Activated CD4-positive, alpha-beta memory T cell treated with anti-CD3 and anti-CD28 coated beads for 36 hours (primary cell): Measurements from ENCODE around the gene USP37. TPM values are rescaled to one million over a fixed set of nuclear protein-coding genes. Genes with fewer than 3 reads are reported as not detected.

ENCODE experiments used
- CTCF ChIA-PET: fragments of 350-600 bp; sonication (Branson Sonifier 250); formaldehyde crosslinking; loops from one replicate; lab custom pipeline; 2021; ENCODE audit warnings: antibody characterized with exemption, inconsistent platforms; lab: Charles Lee
- POLR2A ChIA-PET: fragments of 350-600 bp; sonication (Branson Sonifier 250); formaldehyde crosslinking; loops from one replicate; lab custom pipeline; 2021; ENCODE audit warnings: antibody characterized with exemption; lab: Charles Lee
- DNase-seq: peaks from one replicate; pipeline ENCODE4 v3.0.0-alpha.2; 2020
- H3K27ac Mint-ChIP-seq: one replicate; pipeline ENCODE4 v1.8.0; 2021; ENCODE audit warnings: mixed read lengths
- H3K27me3 Mint-ChIP-seq: one replicate; pipeline ENCODE4 v1.8.0; 2021; ENCODE audit warnings: mixed read lengths
- H3K36me3 Mint-ChIP-seq: one replicate; pipeline ENCODE4 v1.8.0; 2021; ENCODE audit warnings: mixed read lengths
- H3K4me1 Mint-ChIP-seq: one replicate; pipeline ENCODE4 v1.8.0; 2021; ENCODE audit warnings: low read depth, mixed read lengths
- H3K4me3 Mint-ChIP-seq: one replicate; pipeline ENCODE4 v1.8.0; 2021; ENCODE audit warnings: mild to moderate bottlenecking, mixed read lengths
- H3K9me3 Mint-ChIP-seq: one replicate; pipeline ENCODE4 v1.8.0; 2021; ENCODE audit warnings: mixed read lengths
- intact Hi-C: fragments of 100-400 bp; cut with micrococcal nuclease; formaldehyde crosslinking; loops from one replicate; pipeline ENCODE4 v1.15.1; 2023
- total RNA-seq, 2 experiments: library from RNA; stranded (reverse); gene quantifications; one replicate each; pipeline ENCODE4 v1.2.3, GENCODE V29; 2021

USP37 gene
- total RNA-seq, 2 experiments from 2014 or later: 27.2 to 28.7 TPM

DNA sequence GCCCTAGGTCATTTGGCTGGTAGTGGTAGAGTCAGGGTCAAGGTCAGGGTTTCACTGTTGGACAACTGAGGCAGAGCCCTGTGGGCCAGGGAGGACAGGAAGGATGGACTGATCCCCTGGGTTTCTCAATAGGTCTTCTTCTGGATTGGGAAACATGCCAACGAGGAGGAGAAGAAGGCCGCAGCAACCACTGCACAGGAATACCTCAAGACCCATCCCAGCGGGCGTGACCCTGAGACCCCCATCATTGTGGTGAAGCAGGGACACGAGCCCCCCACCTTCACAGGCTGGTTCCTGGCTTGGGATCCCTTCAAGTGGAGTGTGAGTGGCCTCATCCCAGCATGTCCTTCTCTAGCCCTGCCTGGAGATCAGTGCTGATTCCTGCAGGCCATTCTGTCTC is 131.2 kb downstream of the USP37 start:
- H3K36me3 Mint-ChIP-seq: no peaks in the 10 kb centered on the region
- intact Hi-C loops: no loop called here
- no peaks in the 10 kb centered on the region for H3K27me3 Mint-ChIP-seq
- ChIA-PET POLR2A (no interaction called here), CTCF (no interaction called here)
- no peaks in the 10 kb centered on the region for H3K4me1 Mint-ChIP-seq
- no peak for DNase-seq
- no peak overlapping the region for H3K4me3 Mint-ChIP-seq
- no peaks in the 10 kb centered on the region for H3K9me3 Mint-ChIP-seq
- no peak overlapping the region for H3K27ac Mint-ChIP-seq

DNA sequence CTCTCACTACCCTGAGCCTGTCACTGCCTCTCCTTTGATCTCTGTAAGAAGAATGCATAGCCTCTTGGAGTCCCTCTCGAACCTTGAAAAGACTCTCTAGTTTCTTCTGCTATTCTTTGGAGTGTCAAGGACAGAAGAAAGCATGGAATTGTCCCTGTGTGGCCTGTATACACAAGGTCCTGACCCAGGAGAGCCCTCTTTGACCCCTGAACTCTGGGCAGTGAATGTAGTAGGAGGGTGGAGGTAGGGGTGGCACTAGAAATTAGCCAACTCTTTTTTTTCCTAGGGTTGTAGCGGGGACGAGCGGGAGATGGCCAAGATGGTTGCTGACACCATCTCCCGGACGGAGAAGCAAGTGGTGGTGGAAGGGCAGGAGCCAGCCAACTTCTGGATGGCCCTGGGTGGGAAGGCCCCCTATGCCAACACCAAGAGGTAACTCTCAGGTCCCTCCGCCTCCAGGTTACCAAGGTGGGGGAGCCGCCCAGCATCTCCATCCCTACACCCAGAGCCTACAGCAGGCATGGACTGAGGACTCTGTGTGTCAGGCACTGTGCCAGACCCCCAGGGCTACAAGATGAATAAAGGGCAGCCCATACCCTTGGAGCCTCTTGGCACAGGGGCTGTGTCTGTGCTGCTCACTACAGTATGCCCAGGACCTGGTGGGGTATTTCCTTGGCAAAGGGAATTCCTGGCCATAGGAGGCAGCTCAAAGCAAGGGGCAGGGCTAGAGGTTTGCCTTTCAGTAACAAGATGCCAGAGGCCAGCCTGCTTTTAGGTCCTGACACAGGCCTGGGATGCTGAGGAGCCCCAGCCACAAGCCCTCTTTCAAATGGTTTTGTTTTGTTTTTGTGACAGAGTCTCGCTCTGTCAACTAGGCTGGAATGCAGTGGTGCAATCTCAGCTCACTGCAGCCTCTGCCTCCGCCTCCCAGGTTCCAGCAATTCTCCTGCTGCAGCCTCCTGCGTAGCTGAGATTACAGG is 132.9 kb downstream of the USP37 start:
- Mint-ChIP-seq H3K9me3 (no peaks in the 10 kb centered on the region), H3K4me3 (no peak overlapping the region), H3K4me1 (no peaks in the 10 kb centered on the region), H3K27ac (no peak overlapping the region), H3K27me3 (no peaks in the 10 kb centered on the region), H3K36me3 (no peaks in the 10 kb centered on the region)
- POLR2A ChIA-PET: no interaction called here
- intact Hi-C loops: no loop called here
- CTCF ChIA-PET: no interaction called here
- DNase-seq: no peak

DNA sequence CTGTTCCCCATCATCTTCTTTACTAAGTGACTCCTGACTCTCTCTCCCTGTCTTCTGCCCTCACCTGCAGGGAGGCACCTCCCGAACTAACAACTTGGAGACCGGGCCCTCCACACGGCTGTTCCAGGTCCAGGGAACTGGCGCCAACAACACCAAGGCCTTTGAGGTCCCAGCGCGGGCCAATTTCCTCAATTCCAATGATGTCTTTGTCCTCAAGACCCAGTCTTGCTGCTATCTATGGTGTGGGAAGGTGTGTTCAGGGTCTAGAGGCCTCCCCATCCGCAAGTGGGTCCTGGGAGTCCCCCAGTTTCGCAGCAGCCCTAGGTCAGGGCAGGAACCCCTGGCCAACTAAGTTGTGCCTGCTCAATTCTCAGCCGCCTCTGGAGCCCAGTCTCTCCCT is 133.7 kb downstream of the USP37 start:
- ChIA-PET POLR2A (no interaction called here), CTCF (no interaction called here)
- H3K27ac Mint-ChIP-seq: no peak overlapping the region
- no peaks in the 10 kb centered on the region for H3K4me1 Mint-ChIP-seq
- no peak overlapping the region for H3K4me3 Mint-ChIP-seq
- H3K36me3 Mint-ChIP-seq: no peaks in the 10 kb centered on the region
- intact Hi-C loops: no loop called here
- H3K9me3 Mint-ChIP-seq: no peaks in the 10 kb centered on the region
- DNase-seq: no peak
- H3K27me3 Mint-ChIP-seq: no peaks in the 10 kb centered on the region

DNA sequence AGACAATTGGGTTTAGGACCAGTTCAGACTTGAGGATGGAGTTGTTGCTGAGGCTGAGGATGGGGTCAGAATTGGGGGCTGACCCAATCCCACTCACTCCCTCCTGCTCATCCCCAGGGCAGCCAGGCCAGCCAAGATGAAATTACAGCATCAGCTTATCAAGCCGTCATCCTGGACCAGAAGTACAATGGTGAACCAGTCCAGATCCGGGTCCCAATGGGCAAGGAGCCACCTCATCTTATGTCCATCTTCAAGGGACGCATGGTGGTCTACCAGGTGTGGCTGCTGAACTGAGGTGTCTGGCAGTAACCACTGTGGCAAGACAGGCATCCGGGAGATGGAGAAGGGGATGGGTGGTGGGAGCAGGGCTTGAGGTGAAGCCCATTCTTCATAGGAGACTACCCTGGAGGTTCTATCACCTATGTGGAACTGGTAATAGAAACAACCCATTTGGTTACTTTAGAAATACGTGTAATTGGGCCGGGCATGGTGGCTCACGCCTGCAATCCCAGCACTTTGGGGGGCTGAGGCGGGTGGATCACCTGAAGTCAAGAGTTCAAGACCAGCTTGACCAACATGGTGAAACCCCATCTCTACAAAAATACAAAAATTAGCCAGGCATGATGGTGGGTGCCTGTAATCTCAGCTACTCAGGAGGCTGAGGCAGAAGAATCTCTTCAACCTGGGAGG is 135.3 kb downstream of the USP37 start:
- Mint-ChIP-seq H3K4me3 (no peak overlapping the region), H3K27me3 (no peaks in the 10 kb centered on the region), H3K27ac (no peak overlapping the region), H3K9me3 (no peaks in the 10 kb centered on the region), H3K36me3 (no peaks in the 10 kb centered on the region), H3K4me1 (no peaks in the 10 kb centered on the region)
- ChIA-PET CTCF (no interaction called here), POLR2A (no interaction called here)
- DNase-seq: no peak
- intact Hi-C loops: no loop called here

DNA sequence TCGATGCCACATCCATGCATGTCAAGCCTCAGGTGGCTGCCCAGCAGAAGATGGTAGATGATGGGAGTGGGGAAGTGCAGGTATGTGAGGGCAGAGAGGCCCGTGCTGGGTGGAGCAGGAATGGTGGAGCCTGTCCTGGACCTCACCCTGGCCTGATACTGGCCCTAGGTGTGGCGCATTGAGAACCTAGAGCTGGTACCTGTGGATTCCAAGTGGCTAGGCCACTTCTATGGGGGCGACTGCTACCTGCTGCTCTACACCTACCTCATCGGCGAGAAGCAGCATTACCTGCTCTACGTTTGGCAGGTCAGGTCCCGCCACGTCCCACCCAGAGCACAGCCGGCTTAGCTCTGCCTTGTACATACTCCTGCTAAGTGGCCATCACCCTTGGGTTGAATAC is 136.3 kb downstream of the USP37 start:
- no peaks in the 10 kb centered on the region for H3K4me1 Mint-ChIP-seq
- no peak for DNase-seq
- intact Hi-C loops: no loop called here
- H3K4me3 Mint-ChIP-seq: no peak overlapping the region
- H3K36me3 Mint-ChIP-seq: no peaks in the 10 kb centered on the region
- ChIA-PET POLR2A (no interaction called here), CTCF (no interaction called here)
- H3K27me3 Mint-ChIP-seq: no peaks in the 10 kb centered on the region
- no peaks in the 10 kb centered on the region for H3K9me3 Mint-ChIP-seq
- no peak overlapping the region for H3K27ac Mint-ChIP-seq

DNA sequence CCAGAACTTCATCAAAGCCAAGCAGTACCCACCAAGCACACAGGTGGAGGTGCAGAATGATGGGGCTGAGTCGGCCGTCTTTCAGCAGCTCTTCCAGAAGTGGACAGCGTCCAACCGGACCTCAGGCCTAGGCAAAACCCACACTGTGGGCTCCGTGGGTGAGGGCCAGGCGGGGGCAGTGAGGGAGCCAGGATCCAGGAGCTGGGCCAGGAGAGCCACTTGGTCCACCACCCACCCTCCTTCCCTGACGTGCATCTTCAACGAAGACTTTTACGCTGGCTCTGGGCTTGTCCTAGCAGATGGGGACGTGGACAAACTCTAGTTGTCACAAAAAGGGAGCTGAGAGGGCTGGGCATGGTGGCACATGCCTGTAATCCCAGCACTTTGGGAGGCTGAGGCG is 137.4 kb downstream of the USP37 start:
- DNase-seq: no peak
- H3K36me3 Mint-ChIP-seq: no peaks in the 10 kb centered on the region
- ChIA-PET POLR2A (no interaction called here), CTCF (interaction anchor here (1.2 kb wide), 1 partner anchor 138 kb away, joined by 3 read pairs; no protein-coding TSS in a partner anchor)
- intact Hi-C loops: no loop called here
- no peaks in the 10 kb centered on the region for H3K4me1 Mint-ChIP-seq
- H3K4me3 Mint-ChIP-seq: no peak overlapping the region
- H3K27me3 Mint-ChIP-seq: no peaks in the 10 kb centered on the region
- H3K9me3 Mint-ChIP-seq: no peaks in the 10 kb centered on the region
- H3K27ac Mint-ChIP-seq: no peak overlapping the region

DNA sequence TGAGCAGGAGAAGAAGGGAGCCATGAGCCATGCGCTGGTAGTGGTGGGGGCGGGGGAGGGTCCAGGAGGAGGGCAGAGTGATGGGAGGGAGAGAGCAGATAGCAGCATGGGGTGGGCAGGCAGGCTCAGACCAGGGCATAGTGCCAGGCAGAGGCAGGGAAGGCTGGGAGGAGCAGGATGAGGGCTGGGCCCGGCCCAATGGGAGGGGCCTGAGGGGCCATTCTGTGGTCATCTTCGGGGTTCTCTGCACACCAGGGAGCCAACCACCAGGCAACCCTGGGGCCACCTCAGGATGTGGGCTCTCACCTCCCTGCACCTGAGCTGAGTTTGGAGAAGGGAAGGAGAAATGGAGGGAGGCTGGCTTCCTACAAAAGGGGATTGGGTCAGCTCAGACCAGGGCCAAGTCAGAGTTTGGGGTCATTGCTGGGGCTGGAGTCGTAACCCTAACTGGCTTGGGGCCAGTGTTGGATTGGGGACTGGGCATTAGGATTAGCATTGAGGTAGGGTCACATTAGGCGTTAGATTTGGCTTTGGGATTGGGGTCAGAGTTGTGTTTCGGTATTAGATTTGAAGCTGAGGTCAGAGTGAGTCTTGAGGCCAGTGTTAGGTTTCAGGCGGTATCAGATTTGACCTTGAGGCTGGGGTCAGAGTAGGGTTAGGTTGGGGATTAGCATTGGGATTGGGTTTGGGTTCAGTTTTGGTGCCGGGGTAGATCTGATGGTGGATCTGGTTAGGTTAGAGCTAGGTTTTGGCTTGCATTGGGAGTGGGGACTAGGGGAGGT is 138.0 kb downstream of the USP37 start:
- Mint-ChIP-seq H3K27ac (no peak overlapping the region), H3K4me3 (no peak overlapping the region), H3K36me3 (no peaks in the 10 kb centered on the region), H3K27me3 (no peaks in the 10 kb centered on the region), H3K9me3 (no peaks in the 10 kb centered on the region), H3K4me1 (no peaks in the 10 kb centered on the region)
- CTCF ChIA-PET: interaction anchor here (1.2 kb wide), 1 partner anchor 137 kb away, joined by 3 read pairs; no protein-coding TSS in a partner anchor
- POLR2A ChIA-PET: interaction anchor here (0.6 kb wide), 1 partner anchor 258 kb away, joined by 3 read pairs; no protein-coding TSS in a partner anchor
- DNase-seq: no peak
- intact Hi-C loops: no loop called here

DNA sequence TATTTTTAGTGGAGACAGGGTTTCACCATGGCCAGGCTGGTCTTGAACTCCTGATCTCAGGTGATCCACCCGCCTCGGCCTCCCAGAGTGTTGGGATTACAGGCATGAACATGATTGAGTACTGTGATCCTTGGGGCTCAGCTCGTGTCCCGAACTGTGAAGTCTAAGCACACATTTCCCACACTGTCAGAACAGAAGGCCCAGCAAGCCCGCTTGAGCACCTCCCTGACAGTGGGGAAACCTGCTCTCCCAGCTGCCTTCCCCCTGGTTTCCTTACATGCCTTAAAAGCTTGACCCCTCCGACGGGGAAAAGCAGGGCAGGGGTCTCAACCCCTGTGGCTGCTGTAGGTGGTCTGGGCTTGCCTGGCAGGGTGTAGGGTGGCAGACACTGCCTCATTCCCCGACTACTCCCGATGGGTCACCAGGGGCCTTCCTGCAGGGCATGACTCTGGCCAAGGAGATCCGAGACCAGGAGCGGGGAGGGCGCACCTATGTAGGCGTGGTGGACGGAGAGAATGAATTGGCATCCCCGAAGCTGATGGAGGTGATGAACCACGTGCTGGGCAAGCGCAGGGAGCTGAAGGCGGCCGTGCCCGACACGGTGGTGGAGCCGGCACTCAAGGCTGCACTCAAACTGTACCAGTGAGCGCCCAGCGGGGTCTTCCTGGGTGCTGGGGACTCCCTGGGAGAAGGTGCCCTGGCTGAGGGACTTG is 139.1 kb downstream of the USP37 start:
- CTCF ChIA-PET: interaction anchor here (0.6 kb wide), 1 partner anchor 74 kb away, joined by 3 read pairs; no protein-coding TSS in a partner anchor
- Mint-ChIP-seq H3K36me3 (no peaks in the 10 kb centered on the region), H3K4me1 (no peaks in the 10 kb centered on the region), H3K4me3 (no peak overlapping the region), H3K9me3 (no peaks in the 10 kb centered on the region), H3K27me3 (no peaks in the 10 kb centered on the region), H3K27ac (no peak overlapping the region)
- DNase-seq: no peak
- intact Hi-C loops: no loop called here
- POLR2A ChIA-PET: no interaction called here

DNA sequence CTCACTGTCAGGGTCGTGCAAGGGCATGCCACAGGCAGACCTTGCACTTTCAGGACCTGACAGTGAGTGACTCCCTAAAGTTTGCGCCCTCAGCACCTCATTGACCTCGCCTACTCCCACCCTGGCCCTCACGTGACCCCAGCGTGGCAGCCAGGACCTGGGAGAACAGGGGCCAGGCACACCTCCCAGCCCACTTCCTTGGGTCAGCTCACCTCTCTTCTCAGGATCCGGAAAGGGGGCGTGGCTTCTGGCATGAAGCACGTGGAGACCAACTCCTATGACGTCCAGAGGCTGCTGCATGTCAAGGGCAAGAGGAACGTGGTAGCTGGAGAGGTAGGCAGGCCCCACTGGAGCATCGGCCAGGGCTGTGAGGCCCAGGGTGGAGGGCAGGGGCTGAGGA is 140.4 kb downstream of the USP37 start:
- Mint-ChIP-seq H3K4me3 (no peak overlapping the region), H3K27me3 (no peaks in the 10 kb centered on the region), H3K9me3 (no peaks in the 10 kb centered on the region), H3K27ac (no peak overlapping the region), H3K4me1 (no peaks in the 10 kb centered on the region), H3K36me3 (no peaks in the 10 kb centered on the region)
- intact Hi-C loops: no loop called here
- DNase-seq: no peak
- CTCF ChIA-PET: no interaction called here
- POLR2A ChIA-PET: no interaction called here

DNA sequence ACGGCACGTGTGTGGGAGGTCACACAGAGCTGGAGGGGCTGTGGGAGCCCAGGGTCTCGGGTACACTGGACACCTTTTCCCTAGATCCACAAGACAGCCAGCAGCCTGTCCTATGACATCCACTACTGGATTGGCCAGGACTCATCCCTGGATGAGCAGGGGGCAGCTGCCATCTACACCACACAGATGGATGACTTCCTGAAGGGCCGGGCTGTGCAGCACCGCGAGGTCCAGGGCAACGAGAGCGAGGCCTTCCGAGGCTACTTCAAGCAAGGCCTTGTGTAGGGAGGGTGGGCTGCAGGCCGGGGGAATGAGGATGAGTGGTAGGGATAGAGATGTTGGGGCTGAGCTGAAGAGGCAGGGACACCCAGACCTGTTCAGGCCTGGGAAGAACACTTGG is 142.6 kb downstream of the USP37 start:
- Mint-ChIP-seq H3K27me3 (no peaks in the 10 kb centered on the region), H3K36me3 (no peaks in the 10 kb centered on the region), H3K4me3 (no peak overlapping the region), H3K9me3 (no peaks in the 10 kb centered on the region), H3K4me1 (no peaks in the 10 kb centered on the region), H3K27ac (no peak overlapping the region)
- intact Hi-C loops: no loop called here
- ChIA-PET POLR2A (no interaction called here), CTCF (no interaction called here)
- DNase-seq: no peak

DNA sequence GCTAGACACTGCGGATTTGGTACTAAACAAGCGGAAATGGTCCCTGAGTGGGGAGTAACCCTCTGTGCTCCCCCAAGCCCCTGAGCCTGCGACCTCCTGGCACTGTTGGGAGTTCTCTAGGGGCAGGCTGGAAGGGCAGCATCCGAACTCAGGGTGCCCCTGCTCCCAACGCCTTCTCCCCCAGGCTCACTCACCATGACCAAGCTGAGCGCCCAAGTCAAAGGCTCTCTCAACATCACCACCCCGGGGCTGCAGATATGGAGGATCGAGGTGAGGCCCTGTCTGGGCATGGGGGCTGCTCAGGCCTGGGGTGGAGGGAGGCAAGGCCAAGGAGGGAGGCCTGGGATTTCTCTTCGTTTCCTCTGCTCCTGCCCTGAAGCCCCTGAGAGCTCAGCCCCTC is 144.6 kb downstream of the USP37 start:
- H3K4me1 Mint-ChIP-seq: no peaks in the 10 kb centered on the region
- DNase-seq: no peak
- H3K4me3 Mint-ChIP-seq: no peak overlapping the region
- no peaks in the 10 kb centered on the region for H3K27me3 Mint-ChIP-seq
- CTCF ChIA-PET: no interaction called here
- POLR2A ChIA-PET: no interaction called here
- intact Hi-C loops: no loop called here
- H3K9me3 Mint-ChIP-seq: no peaks in the 10 kb centered on the region
- H3K36me3 Mint-ChIP-seq: no peaks in the 10 kb centered on the region
- no peak overlapping the region for H3K27ac Mint-ChIP-seq
